ENCODE results near the gene CRELD2.

CRELD2 gene

GRCh38 chr22:49881856-49882255, 36.6 kb upstream of the CRELD2 start:
- Histone ChIP-seq H3K27me3 (ENCODE audit: control insufficient read depth, insufficient read depth, low read length) (no peaks in the 10 kb centered on the region), H3K4me3 (ENCODE audit: low read length) (no peak overlapping the region), H3K9ac (ENCODE audit: low read length) (no peak overlapping the region), H3K4me1 (ENCODE audit: control insufficient read depth, low read depth, low read length) (peaks cover 3% of the 10 kb centered on the region), H3K27ac (ENCODE audit: low read length) (no peak overlapping the region), H3K9me3 (ENCODE audit: control insufficient read depth, low read depth, low read length) (no peaks in the 10 kb centered on the region), H3K36me3 (ENCODE audit: control insufficient read depth, low read depth, low read length) (peaks cover 22% of the 10 kb centered on the region)

GRCh38 chr22:49882519-49883293, 35.7 kb upstream of the CRELD2 start:
- H3K36me3 ChIP-seq (ENCODE audit: control insufficient read depth, low read depth, low read length) = peaks cover 30% of the 10 kb centered on the region

GRCh38 chr22:49883294-49883640, 35.2 kb upstream of the CRELD2 start:
- Histone ChIP-seq H3K36me3 (ENCODE audit: control insufficient read depth, low read depth, low read length) (peaks cover 34% of the 10 kb centered on the region), H3K27ac (ENCODE audit: low read length) (no peak overlapping the region), H3K9me3 (ENCODE audit: control insufficient read depth, low read depth, low read length) (no peaks in the 10 kb centered on the region), H3K9ac (ENCODE audit: low read length) (no peak overlapping the region), H3K27me3 (ENCODE audit: control insufficient read depth, insufficient read depth, low read length) (no peaks in the 10 kb centered on the region), H3K4me3 (ENCODE audit: low read length) (no peak overlapping the region), H3K4me1 (ENCODE audit: control insufficient read depth, low read depth, low read length) (peaks cover 3% of the 10 kb centered on the region)

More at GRCh38 chr22:49882519-49883293, 35.7 kb upstream of the CRELD2 start:
- Histone ChIP-seq H3K27me3 (ENCODE audit: control insufficient read depth, insufficient read depth, low read length) (no peaks in the 10 kb centered on the region), H3K27ac (ENCODE audit: low read length) (no peak overlapping the region), H3K9ac (ENCODE audit: low read length) (no peak overlapping the region), H3K9me3 (ENCODE audit: control insufficient read depth, low read depth, low read length) (no peaks in the 10 kb centered on the region), H3K4me3 (ENCODE audit: low read length) (no peak overlapping the region), H3K4me1 (ENCODE audit: control insufficient read depth, low read depth, low read length) (peaks cover 3% of the 10 kb centered on the region)

- Histone ChIP-seq H3K4me1 (ENCODE audit: control insufficient read depth, low read depth, low read length) (peaks cover 3% of the 10 kb centered on the region), H3K9me3 (ENCODE audit: control insufficient read depth, low read depth, low read length) (no peaks in the 10 kb centered on the region), H3K4me3 (ENCODE audit: low read length) (no peak overlapping the region), H3K9ac (ENCODE audit: low read length) (no peak overlapping the region), H3K36me3 (ENCODE audit: control insufficient read depth, low read depth, low read length) (peaks cover 39% of the 10 kb centered on the region), H3K27me3 (ENCODE audit: control insufficient read depth, insufficient read depth, low read length) (no peaks in the 10 kb centered on the region), H3K27ac (ENCODE audit: low read length) (no peak overlapping the region)
These were observed 34.4 kb upstream of the CRELD2 start for GRCh38 chr22:49884075-49884474.

- Histone ChIP-seq H3K36me3 (ENCODE audit: control insufficient read depth, low read depth, low read length) (peaks cover 39% of the 10 kb centered on the region), H3K27me3 (ENCODE audit: control insufficient read depth, insufficient read depth, low read length) (no peaks in the 10 kb centered on the region), H3K9ac (ENCODE audit: low read length) (no peak overlapping the region), H3K9me3 (ENCODE audit: control insufficient read depth, low read depth, low read length) (no peaks in the 10 kb centered on the region), H3K4me3 (ENCODE audit: low read length) (no peak overlapping the region), H3K27ac (ENCODE audit: low read length) (no peak overlapping the region), H3K4me1 (ENCODE audit: control insufficient read depth, low read depth, low read length) (peaks cover 3% of the 10 kb centered on the region)
These were observed 33.8 kb upstream of the CRELD2 start for GRCh38 chr22:49884503-49885260.

GRCh38 chr22:49885281-49885680, 33.2 kb upstream of the CRELD2 start:
- Histone ChIP-seq H3K27ac (ENCODE audit: low read length) (no peak overlapping the region), H3K9me3 (ENCODE audit: control insufficient read depth, low read depth, low read length) (no peaks in the 10 kb centered on the region), H3K27me3 (ENCODE audit: control insufficient read depth, insufficient read depth, low read length) (no peaks in the 10 kb centered on the region), H3K4me3 (ENCODE audit: low read length) (no peak overlapping the region), H3K4me1 (ENCODE audit: control insufficient read depth, low read depth, low read length) (no peaks in the 10 kb centered on the region), H3K36me3 (ENCODE audit: control insufficient read depth, low read depth, low read length) (peaks cover 39% of the 10 kb centered on the region), H3K9ac (ENCODE audit: low read length) (no peak overlapping the region)

- Histone ChIP-seq H3K27ac (ENCODE audit: low read length) (no peak overlapping the region), H3K36me3 (ENCODE audit: control insufficient read depth, low read depth, low read length) (peaks cover 39% of the 10 kb centered on the region), H3K4me1 (ENCODE audit: control insufficient read depth, low read depth, low read length) (no peaks in the 10 kb centered on the region), H3K4me3 (ENCODE audit: low read length) (no peak overlapping the region), H3K27me3 (ENCODE audit: control insufficient read depth, insufficient read depth, low read length) (no peaks in the 10 kb centered on the region), H3K9me3 (ENCODE audit: control insufficient read depth, low read depth, low read length) (no peaks in the 10 kb centered on the region), H3K9ac (ENCODE audit: low read length) (no peak overlapping the region)
These were observed 32.6 kb upstream of the CRELD2 start for GRCh38 chr22:49885881-49886280.

GRCh38 chr22:49886346-49887063, 31.9 kb upstream of the CRELD2 start:
- H3K27ac ChIP-seq (ENCODE audit: low read length) = no peak overlapping the region
- no peak overlapping the region for H3K9ac ChIP-seq (ENCODE audit: low read length)
- H3K4me3 ChIP-seq (ENCODE audit: low read length) = no peak overlapping the region
- no peaks in the 10 kb centered on the region for H3K27me3 ChIP-seq (ENCODE audit: control insufficient read depth, insufficient read depth, low read length)
- H3K4me1 ChIP-seq (ENCODE audit: control insufficient read depth, low read depth, low read length) = no peaks in the 10 kb centered on the region
- peaks cover 39% of the 10 kb centered on the region for H3K36me3 ChIP-seq (ENCODE audit: control insufficient read depth, low read depth, low read length)
- H3K9me3 ChIP-seq (ENCODE audit: control insufficient read depth, low read depth, low read length) = no peaks in the 10 kb centered on the region

- H3K4me3 ChIP-seq (ENCODE audit: low read length) = no peak overlapping the region
- H3K27ac ChIP-seq (ENCODE audit: low read length) = no peak overlapping the region
- no peaks in the 10 kb centered on the region for H3K27me3 ChIP-seq (ENCODE audit: control insufficient read depth, insufficient read depth, low read length)
- H3K9me3 ChIP-seq (ENCODE audit: control insufficient read depth, low read depth, low read length) = no peaks in the 10 kb centered on the region
- H3K36me3 ChIP-seq (ENCODE audit: control insufficient read depth, low read depth, low read length) = peaks cover 39% of the 10 kb centered on the region
- H3K9ac ChIP-seq (ENCODE audit: low read length) = no peak overlapping the region
- no peaks in the 10 kb centered on the region for H3K4me1 ChIP-seq (ENCODE audit: control insufficient read depth, low read depth, low read length)
These were observed 31.4 kb upstream of the CRELD2 start for GRCh38 chr22:49887064-49887451.

GRCh38 chr22:49887702-49888101, 30.7 kb upstream of the CRELD2 start:
- Histone ChIP-seq H3K36me3 (ENCODE audit: control insufficient read depth, low read depth, low read length) (peaks cover 39% of the 10 kb centered on the region), H3K4me3 (ENCODE audit: low read length) (no peak overlapping the region)

GRCh38 chr22:49889071-49889470, 29.4 kb upstream of the CRELD2 start:
- Histone ChIP-seq H3K4me3 (ENCODE audit: low read length) (no peak overlapping the region), H3K4me1 (ENCODE audit: control insufficient read depth, low read depth, low read length) (no peaks in the 10 kb centered on the region), H3K36me3 (ENCODE audit: control insufficient read depth, low read depth, low read length) (peaks cover 39% of the 10 kb centered on the region), H3K27me3 (ENCODE audit: control insufficient read depth, insufficient read depth, low read length) (no peaks in the 10 kb centered on the region), H3K9me3 (ENCODE audit: control insufficient read depth, low read depth, low read length) (no peaks in the 10 kb centered on the region), H3K9ac (ENCODE audit: low read length) (no peak overlapping the region), H3K27ac (ENCODE audit: low read length) (no peak overlapping the region)

More at GRCh38 chr22:49887702-49888101, 30.7 kb upstream of the CRELD2 start:
- Histone ChIP-seq H3K27me3 (ENCODE audit: control insufficient read depth, insufficient read depth, low read length) (no peaks in the 10 kb centered on the region), H3K9me3 (ENCODE audit: control insufficient read depth, low read depth, low read length) (no peaks in the 10 kb centered on the region), H3K27ac (ENCODE audit: low read length) (no peak overlapping the region), H3K9ac (ENCODE audit: low read length) (no peak overlapping the region), H3K4me1 (ENCODE audit: control insufficient read depth, low read depth, low read length) (no peaks in the 10 kb centered on the region)
